ENCODE results near the gene MUCL3.
"Not testable (repeated sequence)": the region's sequence is repeated elsewhere in the genome, so short reads cannot be mapped to it uniquely, and the experiment has no call there.

Gene MUCL3

DNA sequence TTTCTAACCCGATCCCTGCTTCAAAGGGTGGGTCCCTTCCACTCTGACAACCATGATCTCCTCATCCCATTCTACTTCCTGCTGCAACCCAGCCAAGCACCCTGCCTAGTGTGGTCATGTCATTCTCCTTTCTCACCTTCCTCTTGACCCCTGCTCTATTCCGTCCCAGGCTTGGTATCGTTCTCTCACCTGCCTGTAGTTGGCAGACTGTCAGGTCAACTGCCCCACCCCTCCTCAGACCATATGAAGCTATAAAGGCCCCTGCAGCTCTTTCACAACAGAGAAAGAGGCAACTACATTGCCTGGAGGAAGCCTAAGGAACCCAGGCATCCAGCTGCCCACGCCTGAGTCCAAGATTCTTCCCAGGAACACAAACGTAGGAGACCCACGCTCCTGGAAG lies 42.7 kb downstream of the MUCL3 start, which contains the start of gene MUC21:
Gene MUC21 (plus strand): TSS at position 280 of the 400 bp plus-strand sequence. CDS start 241 bp downstream, outside the sequence.
- no peak for DNase-seq (ENCODE audit: low spot score)

DNA sequence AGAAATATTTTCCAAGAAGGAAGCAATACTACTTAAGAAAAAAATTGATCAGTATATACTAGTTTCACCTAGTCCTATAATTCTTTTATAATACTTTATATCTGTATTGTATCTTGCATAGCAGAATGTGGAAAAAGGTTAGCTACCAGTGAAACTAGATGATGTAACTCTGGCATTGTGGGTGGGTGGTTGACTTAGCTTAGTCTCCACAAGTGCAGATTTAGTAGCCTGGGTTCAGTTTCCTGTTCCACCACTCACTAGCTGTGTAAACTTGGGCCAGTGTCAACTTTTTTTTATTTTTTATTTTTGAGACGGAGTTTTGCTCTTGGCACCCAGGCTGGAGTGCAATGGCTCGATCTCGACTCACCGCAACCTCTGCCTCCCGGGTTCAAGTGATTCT lies 44.7 kb downstream of the MUCL3 start:
- no peak for DNase-seq (ENCODE audit: low spot score)

DNA sequence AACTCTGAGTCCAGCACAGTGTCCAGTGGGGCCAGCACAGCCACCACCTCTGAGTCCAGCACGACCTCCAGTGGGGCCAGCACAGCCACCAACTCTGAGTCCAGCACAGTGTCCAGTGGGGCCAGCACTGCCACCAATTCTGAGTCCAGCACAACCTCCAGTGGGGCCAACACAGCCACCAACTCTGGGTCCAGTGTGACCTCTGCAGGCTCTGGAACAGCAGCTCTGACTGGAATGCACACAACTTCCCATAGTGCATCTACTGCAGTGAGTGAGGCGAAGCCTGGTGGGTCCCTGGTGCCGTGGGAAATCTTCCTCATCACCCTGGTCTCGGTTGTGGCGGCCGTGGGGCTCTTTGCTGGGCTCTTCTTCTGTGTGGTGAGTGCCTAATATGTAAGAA lies 46.5 kb downstream of the MUCL3 start:
- no peak for DNase-seq (ENCODE audit: low spot score)

DNA sequence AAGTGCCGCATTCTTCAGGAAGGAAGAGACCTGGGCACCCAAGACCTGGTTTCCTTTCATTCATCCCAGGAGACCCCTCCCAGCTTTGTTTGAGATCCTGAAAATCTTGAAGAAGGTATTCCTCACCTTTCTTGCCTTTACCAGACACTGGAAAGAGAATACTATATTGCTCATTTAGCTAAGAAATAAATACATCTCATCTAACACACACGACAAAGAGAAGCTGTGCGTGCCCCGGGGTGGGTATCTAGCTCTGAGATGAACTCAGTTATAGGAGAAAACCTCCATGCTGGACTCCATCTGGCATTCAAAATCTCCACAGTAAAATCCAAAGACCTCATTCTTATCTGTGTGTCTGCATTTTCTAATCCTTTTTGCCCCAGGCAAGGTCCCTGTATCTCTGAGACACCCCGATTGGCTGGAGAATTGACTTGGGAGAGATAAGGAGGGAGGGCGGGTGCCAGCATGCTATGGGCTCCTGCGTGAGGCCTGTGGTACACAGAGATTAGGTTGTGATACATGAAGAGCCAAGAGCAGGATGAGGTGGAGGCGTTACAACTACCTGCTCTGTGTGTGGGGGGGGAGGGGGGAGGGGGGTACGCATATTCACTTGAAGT lies 47.5 kb downstream of the MUCL3 start:
- no peak for DNase-seq (ENCODE audit: low spot score)

DNA sequence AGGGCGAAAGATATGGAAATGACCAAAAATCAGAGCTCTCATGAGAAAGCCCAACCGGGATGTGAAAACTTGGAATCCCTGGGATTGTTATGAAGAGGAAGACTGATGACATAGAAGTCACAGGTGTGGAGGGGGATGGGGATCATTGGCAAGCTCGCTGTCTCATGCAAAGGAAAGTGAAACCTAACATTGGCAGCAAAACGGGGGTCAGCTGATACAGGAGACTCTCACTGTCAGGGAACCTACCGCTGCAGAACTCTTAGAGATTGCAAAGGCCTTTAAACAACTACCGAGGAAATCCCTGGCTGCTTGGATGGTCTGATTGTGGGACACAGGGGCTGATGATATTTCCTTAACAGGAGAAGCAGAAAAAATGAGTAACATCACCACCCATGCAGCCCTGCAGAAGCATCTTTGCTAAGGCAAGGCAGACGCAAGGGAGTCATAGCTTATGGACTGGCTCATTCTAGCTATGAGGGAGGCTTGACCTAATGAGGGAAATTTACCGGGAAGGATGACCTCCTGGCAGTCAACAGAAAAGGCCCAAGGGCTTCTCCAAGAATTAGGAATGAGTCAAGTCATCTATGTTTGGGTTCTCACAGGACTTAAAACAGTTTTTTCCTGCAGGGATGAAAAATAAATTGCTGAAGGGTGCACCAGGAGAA lies 49.8 kb downstream of the MUCL3 start:
- no peak for DNase-seq (ENCODE audit: low spot score)

DNA sequence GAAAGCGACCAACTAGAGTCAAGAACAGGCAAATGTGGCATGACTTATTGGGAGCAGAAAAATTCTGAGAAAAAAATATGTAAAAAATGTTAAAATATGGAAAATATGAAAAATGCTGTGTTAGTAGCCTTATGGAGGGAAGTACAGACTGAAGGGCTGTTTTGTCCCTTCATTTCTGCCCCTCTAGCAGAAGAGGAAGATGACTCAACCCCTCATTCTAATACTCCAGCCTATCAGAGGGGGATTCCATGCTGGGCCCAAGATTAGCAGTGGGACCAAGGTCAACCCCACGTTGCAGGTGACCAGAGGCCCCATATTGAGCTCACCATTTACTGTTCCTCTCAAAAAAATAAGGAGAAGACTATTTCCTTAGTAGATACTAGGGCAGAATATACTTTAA lies 51.1 kb downstream of the MUCL3 start:
- no peak for DNase-seq (ENCODE audit: low spot score)

DNA sequence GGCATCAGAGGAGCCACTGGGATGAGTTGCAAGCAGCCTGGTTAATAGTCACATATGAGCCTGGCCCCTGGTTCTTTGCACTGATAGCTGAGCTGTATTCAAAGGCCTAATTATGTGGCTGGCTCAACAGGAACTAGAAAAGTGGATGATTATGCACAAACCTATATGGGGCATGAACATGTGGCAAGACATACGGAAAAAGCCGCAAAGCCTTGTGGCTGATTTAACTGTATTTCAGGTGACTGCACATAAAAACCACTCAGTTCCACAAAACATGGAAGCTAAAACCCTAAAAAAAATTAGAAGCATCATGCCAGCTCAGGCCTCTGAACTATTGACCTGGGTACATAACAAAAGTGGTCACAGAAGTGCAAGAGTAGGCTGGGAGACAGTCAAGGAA lies 56.5 kb downstream of the MUCL3 start:
- DNase-seq (ENCODE audit: low spot score), result no peak

DNA sequence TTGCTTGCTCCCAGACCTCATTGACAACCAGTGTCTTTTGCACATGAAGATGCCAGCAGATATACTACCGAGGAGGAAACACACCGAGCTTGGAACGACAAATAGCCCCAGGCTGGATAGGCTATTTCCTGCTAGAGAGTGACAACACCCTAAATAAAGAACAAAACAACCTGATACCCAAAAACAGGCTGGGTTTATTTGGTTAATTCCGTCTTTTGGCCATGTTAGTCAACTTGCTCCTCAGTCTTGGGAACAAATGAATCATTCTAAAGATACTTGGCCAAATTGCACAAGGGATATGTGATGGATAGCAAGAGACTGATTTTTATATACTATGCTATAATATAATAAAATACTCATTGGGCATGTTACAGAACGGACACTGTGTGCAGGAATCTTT lies 58.0 kb downstream of the MUCL3 start:
- no peak for DNase-seq (ENCODE audit: low spot score)

DNA sequence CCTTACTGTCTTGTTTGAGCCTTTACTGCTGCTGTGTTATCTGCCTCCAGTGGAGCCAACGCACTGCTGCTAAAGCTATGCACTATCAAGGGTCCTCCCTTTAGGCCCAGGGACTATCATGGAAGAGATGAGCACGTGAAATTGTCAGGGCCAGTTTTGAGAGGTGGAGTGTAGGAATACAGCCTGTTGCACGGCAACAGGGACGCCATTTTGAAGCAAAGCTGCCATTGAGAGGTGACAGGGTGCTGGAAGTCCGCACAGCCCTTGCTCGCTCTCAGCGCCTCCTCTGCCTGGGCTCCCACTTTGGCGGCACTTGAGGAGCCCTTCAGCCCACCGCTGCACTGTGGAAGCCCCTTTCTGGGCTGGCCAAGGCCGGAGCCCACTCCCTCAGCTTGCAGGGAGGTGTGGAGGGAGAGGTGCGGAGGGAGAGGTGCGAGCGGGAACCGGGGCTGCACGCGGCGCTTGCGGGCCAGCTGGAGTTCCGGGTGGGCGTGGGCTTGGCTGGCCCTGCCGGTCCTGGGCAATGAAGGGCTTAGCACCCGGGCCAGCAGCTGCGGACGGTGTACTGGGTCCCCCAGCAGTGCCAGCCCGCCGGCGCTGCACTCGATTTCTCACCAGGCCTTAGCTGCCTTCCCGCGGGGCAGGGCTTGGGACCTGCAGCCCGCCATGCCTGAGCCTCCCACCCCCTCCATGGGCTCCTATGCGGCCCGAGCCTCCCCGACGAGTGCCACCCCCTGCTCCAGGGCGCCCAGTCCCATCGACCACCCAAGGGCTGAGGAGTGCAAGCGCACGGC lies 59.5 kb downstream of the MUCL3 start:
- not testable (repeated sequence) for DNase-seq (ENCODE audit: low spot score)

DNA sequence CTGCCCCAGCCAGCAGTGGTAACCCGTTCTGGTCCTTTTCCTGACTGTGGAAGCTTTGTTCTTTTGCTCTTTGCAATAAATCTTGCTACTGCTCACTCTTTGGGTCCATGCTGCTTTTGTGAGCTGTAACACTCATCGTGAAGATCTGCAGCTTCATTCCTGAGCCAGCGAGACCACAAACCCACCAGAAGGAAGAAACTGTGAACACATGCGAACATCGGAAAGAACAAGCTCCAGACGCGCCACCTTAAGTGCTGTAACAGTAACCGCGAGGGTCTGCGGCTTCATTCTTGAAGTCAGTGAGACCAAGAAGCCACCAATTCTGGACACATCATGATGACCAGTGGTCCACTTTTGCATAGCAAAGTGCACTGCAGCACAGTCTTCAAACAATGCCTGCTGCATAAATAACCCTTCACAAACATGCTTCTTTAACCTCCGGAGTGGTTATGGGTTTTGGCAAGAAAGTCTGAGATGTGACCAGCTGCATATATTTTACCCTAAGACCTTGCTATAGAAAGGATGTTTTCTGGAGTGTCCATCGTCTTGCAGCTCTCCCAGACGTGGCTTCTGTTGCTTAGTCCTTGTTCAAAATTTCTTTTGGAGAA lies 60.6 kb downstream of the MUCL3 start:
- no peak for DNase-seq (ENCODE audit: low spot score)

DNA sequence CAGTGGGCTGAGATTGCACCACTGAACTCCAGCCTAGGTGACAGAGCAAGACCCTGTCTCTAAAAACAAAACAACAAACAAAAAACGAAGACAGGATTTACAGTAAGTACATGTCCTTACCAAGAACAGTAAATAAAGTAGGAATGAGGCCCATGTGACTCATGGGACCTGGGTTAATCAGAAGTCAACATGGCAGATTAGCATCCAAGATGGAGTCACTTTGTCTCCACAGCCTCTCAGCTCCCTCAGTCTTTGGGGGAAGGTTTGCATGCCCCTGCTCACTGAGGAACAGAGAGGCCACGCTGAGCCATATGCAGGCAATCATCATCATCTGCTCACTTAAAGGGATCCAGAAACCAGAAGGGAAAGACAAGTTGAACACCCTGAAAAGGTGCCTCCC lies 61.7 kb downstream of the MUCL3 start:
- DNase-seq (ENCODE audit: low spot score), result no peak

Data from cerebellar cortex (tissue), 1 donor.